ENCODE data around the gene KLHL33. TPM values are rescaled to one million over a fixed set of nuclear protein-coding genes. Genes with fewer than 3 reads are reported as not detected.

KLHL33 gene
- total RNA-seq, 1 experiment from 2014 or later, result 0.11 TPM

GRCh38 chr14:20415782-20416206, 20.2 kb downstream of the KLHL33 start:
- H3K4me2 ChIP-seq, result no peak overlapping the region
- DNase-seq, result no peak
- POLR2A ChIA-PET (ENCODE audit: unreplicated experiment), result interaction anchor here (0.6 to 0.7 kb wide), 3 partner anchors 14 to 269 kb away, joined by 3 to 8 read pairs (median 6); partner anchors contain the start of genes APEX1 and RNASE4

DNA sequence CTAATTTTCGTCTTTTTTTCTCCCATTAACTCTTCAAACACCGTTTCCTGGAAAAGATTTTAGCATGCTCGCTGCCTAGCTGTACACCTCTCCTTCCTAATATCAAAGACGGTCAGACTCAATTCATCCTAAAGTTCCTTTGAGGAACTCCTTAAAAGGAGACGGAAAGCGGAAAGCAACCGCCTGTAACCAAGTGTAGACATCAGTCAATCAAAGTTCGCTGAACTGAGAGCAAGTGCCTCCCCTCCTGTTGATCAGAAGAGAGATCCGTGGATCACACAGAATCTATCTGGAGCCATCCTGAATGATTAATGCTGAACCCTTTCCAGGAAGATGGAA, 22.3 kb downstream of the KLHL33 start:
- POLR2A ChIA-PET (ENCODE audit: unreplicated experiment), result interaction anchor here (0.8 to 2.3 kb wide), 3 partner anchors 13 to 70 kb away, joined by 3 to 12 read pairs (median 4); partner anchors contain the start of genes PARP2 and PIP4P1
- peak overlapping the region; percentile 74 for H3K4me3 ChIP-seq
- TSS peak; percentile 92 for BruUV-seq (replicated peaks)
- DNase-seq, result no peak
- H3K4me2 ChIP-seq, result peak overlapping the region; percentile 96
- H3K27me3 ChIP-seq (ENCODE audit: insufficient read depth, low read depth), result no peaks in the 10 kb centered on the region
- H2AFZ ChIP-seq, result peak overlapping the region; percentile 94
- CTCF ChIA-PET, result interaction anchor here (0.7 kb wide), 1 partner anchor 278 kb away, joined by 3 read pairs; no protein-coding TSS in a partner anchor
- no peaks in the 10 kb centered on the region for H3K9me3 ChIP-seq (ENCODE audit: insufficient read depth, low read depth)
- H3K36me3 ChIP-seq (ENCODE audit: low read depth), result no peaks in the 10 kb centered on the region
- H3F3A ChIP-seq (ENCODE audit: insufficient read depth, low read depth), result peaks cover 5% of the 10 kb centered on the region; the same call in 1 of the 2 replicates
- H3K79me2 ChIP-seq (ENCODE audit: low read depth), result peaks cover 13% of the 10 kb centered on the region
- H3K4me1 ChIP-seq (replicated peaks; ENCODE audit: insufficient read depth), result peaks cover 7% of the 10 kb centered on the region; the same call in 1 of the 2 replicates
- no peaks in the 10 kb centered on the region for H4K20me1 ChIP-seq (ENCODE audit: insufficient read depth)
- no peak for TF ChIP-seq EZH2 (IDR thresholded peaks at IDR 0.05; ENCODE audit: low read depth)
- intact Hi-C loops (cut with micrococcal nuclease; ENCODE audit: unreplicated experiment), result loop anchor here (1.0 to 10.0 kb wide), 5 partner anchors 12 to 269 kb away; partner anchors contain the start of genes APEX1 and RNASE4
- peak overlapping the region; percentile 76; the same call in 1 of the 2 replicates for H3K27ac ChIP-seq
- H3K9me2 ChIP-seq (ENCODE audit: insufficient read depth), result no peaks in the 10 kb centered on the region

More at GRCh38 chr14:20415782-20416206, 20.2 kb downstream of the KLHL33 start:
- BruUV-seq (replicated peaks), result no TSS peak
- Histone ChIP-seq H3K4me3 (no peak overlapping the region), H2AFZ (no peak overlapping the region), H4K20me1 (ENCODE audit: insufficient read depth) (no peaks in the 10 kb centered on the region), H3K27ac (no peak overlapping the region), H3K9me2 (ENCODE audit: insufficient read depth) (no peaks in the 10 kb centered on the region), H3K79me2 (ENCODE audit: low read depth) (peaks cover 13% of the 10 kb centered on the region), H3K27me3 (ENCODE audit: insufficient read depth, low read depth) (no peaks in the 10 kb centered on the region), H3F3A (ENCODE audit: insufficient read depth, low read depth) (peaks cover 5% of the 10 kb centered on the region; the same call in 1 of the 2 replicates), H3K4me1 (replicated peaks; ENCODE audit: insufficient read depth) (peaks cover 7% of the 10 kb centered on the region; the same call in 1 of the 2 replicates), H3K36me3 (ENCODE audit: low read depth) (no peaks in the 10 kb centered on the region), H3K9me3 (ENCODE audit: insufficient read depth, low read depth) (no peaks in the 10 kb centered on the region)
- CTCF ChIA-PET, result interaction anchor here (0.6 to 1.2 kb wide), 3 partner anchors 37 to 197 kb away, joined by 3 to 5 read pairs (median 3); no protein-coding TSS in a partner anchor
- no peak for TF ChIP-seq EZH2 (IDR thresholded peaks at IDR 0.05; ENCODE audit: low read depth)
- peak; percentile 68 for TF ChIP-seq CTCF (conservative IDR thresholded peaks at IDR 0.05)
- intact Hi-C loops (cut with micrococcal nuclease; ENCODE audit: unreplicated experiment), result loop anchor here (10.0 kb wide), 1 partner anchor 189 kb away; no protein-coding TSS in a partner anchor

DNA sequence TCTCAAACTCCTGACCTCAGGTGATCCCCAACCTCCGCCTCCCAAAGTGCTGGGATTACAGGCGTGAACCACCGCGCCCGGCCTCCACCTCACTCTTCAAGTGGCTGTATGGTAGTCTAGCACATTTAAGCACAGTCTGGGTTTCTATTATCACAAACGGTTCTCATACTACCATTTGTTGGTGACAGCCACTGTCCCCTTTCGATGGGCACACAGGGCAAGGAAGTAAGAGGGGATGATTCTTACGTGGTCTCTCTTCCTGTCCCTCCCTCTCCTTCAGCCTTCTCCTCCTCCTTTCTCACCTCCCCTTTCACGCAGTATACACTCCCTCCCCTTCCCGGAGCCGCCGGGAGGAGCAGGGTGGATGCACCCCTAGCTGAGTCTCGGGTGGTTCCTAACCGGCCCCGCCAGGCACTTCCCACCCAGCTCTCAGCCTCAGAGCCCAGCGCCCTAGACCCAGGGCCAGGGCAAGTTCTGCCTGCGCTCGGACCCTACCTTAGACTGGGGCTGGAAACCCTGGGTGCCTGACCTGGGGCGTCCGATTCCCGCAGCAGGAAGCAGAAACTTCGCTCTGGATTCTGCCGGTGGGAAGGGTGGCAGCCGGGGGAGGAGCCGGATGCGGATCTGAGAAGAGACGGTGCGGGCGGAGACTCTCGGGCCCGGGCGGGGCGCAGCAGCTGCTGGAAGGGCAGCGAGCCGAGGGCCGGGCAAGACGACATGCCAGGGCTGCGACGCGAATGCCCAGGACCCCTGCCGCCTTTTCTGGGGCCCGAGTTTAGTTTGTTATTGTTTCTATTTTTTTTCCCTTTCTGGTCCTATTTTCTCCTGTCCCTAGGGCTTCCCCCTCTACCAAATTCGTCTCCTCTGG, 22.9 kb downstream of the KLHL33 start, which contains the start of gene TEP1:
Gene TEP1 (minus strand): TSS at position 626 of the 868 bp plus-strand sequence. CDS start 5,062 bp downstream, outside the sequence.
- BruUV-seq (replicated peaks), result no TSS peak

More for the DNA sequence above, 22.9 kb downstream of the KLHL33 start, which contains the start of gene TEP1:
- H3K79me2 ChIP-seq (ENCODE audit: low read depth), result peaks cover 13% of the 10 kb centered on the region
- peaks cover 5% of the 10 kb centered on the region; the same call in 1 of the 2 replicates for H3F3A ChIP-seq (ENCODE audit: insufficient read depth, low read depth)
- DNase-seq, result peak; percentile 65 to 83
- intact Hi-C loops (cut with micrococcal nuclease; ENCODE audit: unreplicated experiment), result loop anchor here (1.0 to 10.0 kb wide), 5 partner anchors 12 to 269 kb away; partner anchors contain the start of genes APEX1 and RNASE4
- no peaks in the 10 kb centered on the region for H3K36me3 ChIP-seq (ENCODE audit: low read depth)
- H3K9me3 ChIP-seq (ENCODE audit: insufficient read depth, low read depth), result no peaks in the 10 kb centered on the region
- peak within 1 kb of the TSS; percentile 96 for H3K4me2 ChIP-seq
- H3K9me2 ChIP-seq (ENCODE audit: insufficient read depth), result no peaks in the 10 kb centered on the region
- H3K4me1 ChIP-seq (replicated peaks; ENCODE audit: insufficient read depth), result peaks cover 7% of the 10 kb centered on the region; the same call in 1 of the 2 replicates
- H2AFZ ChIP-seq, result peak within 1 kb of the TSS; percentile 94
- TF ChIP-seq EZH2 (IDR thresholded peaks at IDR 0.05; ENCODE audit: low read depth) (no peak), CTCF (conservative IDR thresholded peaks at IDR 0.05) (no peak)
- H3K27ac ChIP-seq, result peak within 1 kb of the TSS; percentile 76
- CTCF ChIA-PET, result interaction anchor here (0.6 to 0.7 kb wide), 2 partner anchors 31 to 279 kb away, joined by 3 to 8 read pairs; no protein-coding TSS in a partner anchor
- POLR2A ChIA-PET (ENCODE audit: unreplicated experiment), result interaction anchor here (0.8 to 2.3 kb wide), 3 partner anchors 12 to 70 kb away, joined by 3 to 12 read pairs (median 4); partner anchors contain the start of genes PARP2 and PIP4P1
- H4K20me1 ChIP-seq (ENCODE audit: insufficient read depth), result no peaks in the 10 kb centered on the region
- H3K27me3 ChIP-seq (ENCODE audit: insufficient read depth, low read depth), result no peaks in the 10 kb centered on the region
- H3K4me3 ChIP-seq, result peak within 1 kb of the TSS; percentile 74

All from PC-9 (cell line).